HG03521 (cell line): ENCODE measurements around the gene GCC1.

Experiments
- ATAC-seq: cut with Tn5 transposase; IDR thresholded peaks from one replicate; pipeline ENCODE4 v1.9.1; 2021; ENCODE audit warnings: mild to moderate bottlenecking, moderate library complexity; ENCODE audit not compliant: unreplicated experiment

Gene GCC1

GRCh38 chr7:127585044-127585953 is at the start of gene GCC1:
Gene GCC1 (minus strand): TSS chr7:127585596. CDS start chr7:127585182, 414 bp downstream.
- peak; percentile 75 for ATAC-seq

GRCh38 chr7:127632276-127632910 is 47.0 kb upstream of the GCC1 start:
- ATAC-seq: no peak

- peak; percentile 65 for ATAC-seq
Observed at GRCh38 chr7:127629268-127629854, 44.0 kb upstream of the GCC1 start.

GRCh38 chr7:127628445-127628844 is 43.0 kb upstream of the GCC1 start:
- no peak for ATAC-seq

- ATAC-seq: no peak
Observed at GRCh38 chr7:127625331-127625730, 39.9 kb upstream of the GCC1 start.

GRCh38 chr7:127620406-127621233 is 35.2 kb upstream of the GCC1 start:
- ATAC-seq: no peak

GRCh38 chr7:127619681-127620405 is 34.4 kb upstream of the GCC1 start:
- ATAC-seq: no peak

- ATAC-seq: no peak
Observed at GRCh38 chr7:127618775-127619174, 33.4 kb upstream of the GCC1 start.

- ATAC-seq: no peak
Observed at GRCh38 chr7:127618042-127618441, 32.6 kb upstream of the GCC1 start, which contains the start of gene PAX4. Gene PAX4 (minus strand): TSS chr7:127618142. CDS start chr7:127615928, 2,214 bp downstream.

- ATAC-seq: no peak
Observed at GRCh38 chr7:127616724-127617123, 31.3 kb upstream of the GCC1 start.

- ATAC-seq: no peak
Observed at GRCh38 chr7:127612263-127612662, 26.9 kb upstream of the GCC1 start.

- no peak for ATAC-seq
Observed at GRCh38 chr7:127609297-127609696, 23.9 kb upstream of the GCC1 start.

GRCh38 chr7:127608446-127608845 is 23.1 kb upstream of the GCC1 start:
- no peak for ATAC-seq

- ATAC-seq: no peak
Observed at GRCh38 chr7:127600885-127601284, 15.5 kb upstream of the GCC1 start.

- ATAC-seq: no peak
Observed at GRCh38 chr7:127598318-127598717, 12.9 kb upstream of the GCC1 start.

GRCh38 chr7:127595737-127596136 is 10.3 kb upstream of the GCC1 start:
- ATAC-seq: no peak

GRCh38 chr7:127594490-127594889 is 9.1 kb upstream of the GCC1 start:
- ATAC-seq: no peak

GRCh38 chr7:127592550-127592949 is 7.2 kb upstream of the GCC1 start:
- ATAC-seq: no peak

- ATAC-seq: no peak
Observed at GRCh38 chr7:127591591-127591990, 6.2 kb upstream of the GCC1 start.

- ATAC-seq: no peak
Observed at GRCh38 chr7:127591189-127591588, 5.8 kb upstream of the GCC1 start.
